Progenitor cell of endocrine pancreas (in vitro differentiated cells): ENCODE measurements around the gene ZBTB32. TPM values are rescaled to one million over a fixed set of nuclear protein-coding genes. Genes with fewer than 3 reads are reported as not detected.
A peak's percentile ranks its signal among the peaks of the same experiment; 100 is the strongest.

Experiments used
- DNase-seq: peaks from one replicate; pipeline ENCODE4 v3.0.0; 2021; ENCODE audit warnings: low spot score; ENCODE audit not compliant: unreplicated experiment
- H3K27ac Mint-ChIP-seq: 2 replicates; pipeline ENCODE4 v1.8.0; 2021; ENCODE audit warnings: mild to moderate bottlenecking, moderate library complexity, mixed read lengths
- H3K27me3 Mint-ChIP-seq: 2 replicates; pipeline ENCODE4 v1.8.0; 2021; ENCODE audit warnings: mixed read lengths
- H3K36me3 Mint-ChIP-seq: 2 replicates; pipeline ENCODE4 v1.8.0; 2022; ENCODE audit warnings: mixed read lengths; ENCODE audit not compliant: insufficient read depth
- H3K4me1 Mint-ChIP-seq: 2 replicates; pipeline ENCODE4 v1.8.0; 2021; ENCODE audit warnings: low read depth, mixed read lengths
- H3K4me3 Mint-ChIP-seq: 2 replicates; pipeline ENCODE4 v1.8.0; 2021; ENCODE audit warnings: low read depth, mild to moderate bottlenecking, moderate library complexity, mixed read lengths
- H3K9me3 Mint-ChIP-seq: 2 replicates; pipeline ENCODE4 v1.8.0; 2021; ENCODE audit warnings: low read depth, mixed read lengths
- CTCF ChIP-seq: fragments of 200-600 bp; sonication (generic); IDR thresholded peaks from one replicate; pipeline ENCODE4 v1.5.0; 2021; ENCODE audit warnings: antibody characterized with exemption, mild to moderate bottlenecking; ENCODE audit not compliant: unreplicated experiment
- total RNA-seq: library from RNA; stranded (reverse); gene quantifications from 2 replicates; pipeline ENCODE4 v1.2.1, GENCODE V29; 2021

ZBTB32 gene
- total RNA-seq, 1 donor from 2014 or later, result not detected

GRCh38 chr19:35717665-35718344 is 13.4 kb downstream of the ZBTB32 start, which contains the start of gene KMT2B:
TSS of gene KMT2B (plus strand) at chr19:35718003. CDS start at chr19:35718019, 16 bp downstream.
- no peak for TF ChIP-seq CTCF
- Mint-ChIP-seq H3K36me3 (peaks cover 4% of the 10 kb centered on the region), H3K27ac (peak within 1 kb of the TSS; percentile 97), H3K4me1 (peaks cover 21% of the 10 kb centered on the region), H3K4me3 (peak within 1 kb of the TSS; percentile 87), H3K9me3 (no peaks in the 10 kb centered on the region), H3K27me3 (no peaks in the 10 kb centered on the region)
- peak; percentile 93 for DNase-seq

GRCh38 chr19:35718345-35719041 is 14.1 kb downstream of the ZBTB32 start:
- Mint-ChIP-seq H3K9me3 (no peaks in the 10 kb centered on the region), H3K4me1 (peaks cover 21% of the 10 kb centered on the region), H3K27ac (peak overlapping the region; percentile 86), H3K36me3 (peaks cover 8% of the 10 kb centered on the region), H3K4me3 (peak overlapping the region; percentile 87), H3K27me3 (no peaks in the 10 kb centered on the region)
- DNase-seq, result no peak
- TF ChIP-seq CTCF, result no peak

DNA sequence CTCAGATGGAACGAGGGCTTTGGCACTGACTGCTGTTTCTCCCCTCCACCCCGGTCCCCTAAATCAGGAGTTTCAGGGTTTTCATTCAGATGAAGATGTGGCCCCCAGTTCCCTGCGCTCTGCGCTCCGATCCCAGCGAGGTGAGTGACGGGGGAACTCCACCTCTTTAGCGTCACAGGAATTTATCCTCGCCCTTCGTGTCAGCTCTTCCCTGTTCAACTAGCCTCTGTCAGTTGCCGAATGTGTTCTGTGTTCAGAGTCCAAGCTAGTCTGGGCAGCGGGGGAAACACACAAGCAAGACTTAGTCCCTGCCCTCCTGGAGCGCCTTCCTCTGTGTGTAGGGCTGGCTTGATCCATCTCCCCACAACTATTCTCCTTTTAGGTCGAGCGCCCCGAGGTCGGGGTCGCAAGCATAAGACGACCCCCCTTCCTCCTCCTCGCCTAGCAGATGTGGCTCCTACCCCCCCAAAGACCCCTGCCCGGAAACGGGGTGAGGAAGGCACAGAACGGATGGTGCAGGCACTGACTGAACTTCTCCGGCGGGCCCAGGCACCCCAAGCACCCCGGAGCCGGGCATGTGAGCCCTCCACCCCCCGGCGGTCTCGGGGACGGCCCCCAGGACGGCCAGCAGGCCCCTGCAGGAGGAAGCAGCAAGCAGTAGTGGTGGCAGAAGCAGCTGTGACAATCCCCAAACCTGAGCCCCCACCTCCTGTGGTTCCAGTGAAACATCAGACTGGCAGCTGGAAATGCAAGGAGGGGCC is 15.2 kb downstream of the ZBTB32 start:
- no peaks in the 10 kb centered on the region for H3K27me3 Mint-ChIP-seq
- H3K9me3 Mint-ChIP-seq, result no peaks in the 10 kb centered on the region
- H3K27ac Mint-ChIP-seq, result peak overlapping the region; percentile 86
- no peak for TF ChIP-seq CTCF
- peaks cover 12% of the 10 kb centered on the region for H3K36me3 Mint-ChIP-seq
- H3K4me1 Mint-ChIP-seq, result peaks cover 21% of the 10 kb centered on the region
- H3K4me3 Mint-ChIP-seq, result peak overlapping the region; percentile 87
- no peak for DNase-seq

GRCh38 chr19:35720163-35720524 is 15.8 kb downstream of the ZBTB32 start:
- peaks cover 14% of the 10 kb centered on the region for H3K36me3 Mint-ChIP-seq
- TF ChIP-seq CTCF, result no peak

GRCh38 chr19:35720648-35721047 is 16.3 kb downstream of the ZBTB32 start:
- Mint-ChIP-seq H3K27me3 (no peaks in the 10 kb centered on the region), H3K4me3 (no peak overlapping the region), H3K36me3 (peaks cover 14% of the 10 kb centered on the region), H3K9me3 (no peaks in the 10 kb centered on the region), H3K4me1 (peaks cover 15% of the 10 kb centered on the region), H3K27ac (no peak overlapping the region)
- DNase-seq, result no peak
- TF ChIP-seq CTCF, result no peak

More at GRCh38 chr19:35720163-35720524, 15.8 kb downstream of the ZBTB32 start:
- H3K27ac Mint-ChIP-seq, result no peak overlapping the region
- no peaks in the 10 kb centered on the region for H3K27me3 Mint-ChIP-seq
- H3K9me3 Mint-ChIP-seq, result no peaks in the 10 kb centered on the region
- DNase-seq, result no peak
- H3K4me1 Mint-ChIP-seq, result peaks cover 16% of the 10 kb centered on the region
- no peak overlapping the region for H3K4me3 Mint-ChIP-seq
